CD4-positive, alpha-beta T cell treated with Interleukin-4 for 1 hour (primary cell): ENCODE measurements around the gene CHD5.
A peak's percentile ranks its signal among the peaks of the same experiment; 100 is the strongest.
"Not testable (repeated sequence)": the region's sequence is repeated elsewhere in the genome, so short reads cannot be mapped to it uniquely, and the experiment has no call there.

ENCODE experiments used
- DNase-seq, 2 donors: peaks; one replicate each; pipeline ENCODE4 v3.0.0-alpha.2; 2020 to 2022

Gene CHD5

DNA sequence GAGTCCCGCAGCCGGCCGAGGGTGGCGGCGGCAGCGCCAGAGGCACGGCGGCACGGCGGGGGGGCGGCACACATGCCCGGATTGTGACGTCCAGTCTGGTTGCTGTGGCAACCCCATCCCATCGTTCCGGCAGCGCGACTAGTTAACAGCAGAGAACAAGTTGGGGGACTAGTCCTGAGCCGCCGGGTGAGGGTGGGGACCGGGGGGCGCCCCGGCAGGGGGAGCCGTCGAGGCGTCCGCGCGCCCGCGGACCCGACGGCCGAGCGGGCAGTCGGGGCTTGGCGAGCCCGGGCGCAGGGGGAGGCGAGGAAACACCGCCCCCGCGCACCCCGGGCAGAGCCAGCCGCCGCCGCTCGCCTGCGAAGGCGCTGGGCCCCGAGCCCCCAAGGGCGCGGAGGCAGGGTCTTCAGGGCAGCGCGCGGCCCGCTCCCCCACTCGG, at the start of gene CHD5:
TSS of gene CHD5 (minus strand) at position 54 of the 439 bp plus-strand sequence. CDS start 298 bp downstream, outside the sequence.
- no peak for DNase-seq

GRCh38 chr1:6225651-6226050, 45.5 kb upstream of the CHD5 start:
- DNase-seq: no peak

DNA sequence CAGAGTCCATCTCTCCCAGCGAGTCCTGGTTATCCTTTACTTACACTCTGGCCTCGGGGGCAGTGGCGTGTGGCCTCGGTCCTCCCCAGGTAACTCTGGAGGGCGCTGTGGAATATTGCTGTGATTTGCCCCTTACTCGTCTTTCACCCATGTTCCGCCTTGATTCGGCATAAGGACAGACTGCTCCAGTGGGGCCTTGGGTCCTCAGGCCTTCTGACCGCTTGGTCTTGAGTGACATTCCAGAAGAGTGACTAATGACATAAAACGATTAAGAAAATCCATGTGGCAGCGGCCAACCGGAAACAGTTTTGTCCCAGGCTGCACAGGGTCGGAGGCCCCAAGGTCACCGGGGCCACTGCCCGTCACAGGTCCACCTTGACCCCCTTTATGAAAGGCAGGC, 44.6 kb upstream of the CHD5 start:
- DNase-seq: no peak

GRCh38 chr1:6223617-6224016, 43.5 kb upstream of the CHD5 start:
- DNase-seq: no peak

DNA sequence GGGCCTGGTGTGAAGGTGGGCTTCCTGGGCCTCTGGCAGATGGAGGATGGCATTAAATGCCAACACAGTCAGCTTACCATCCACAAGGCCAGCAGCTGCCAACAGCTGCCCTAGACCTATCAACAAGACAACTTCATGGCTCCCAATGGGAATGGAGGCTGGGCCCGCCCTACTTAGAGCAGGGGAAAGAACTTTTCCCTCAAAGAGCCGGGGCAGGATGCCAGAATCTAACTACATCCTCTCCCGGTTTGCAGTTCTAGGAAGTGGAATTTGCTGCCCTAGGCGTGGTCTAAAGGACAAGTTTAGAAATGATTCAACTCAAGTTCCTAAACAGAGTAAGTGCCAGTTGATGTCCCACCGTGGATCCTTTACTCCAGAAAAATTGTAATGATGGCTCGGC, 42.5 kb upstream of the CHD5 start:
- DNase-seq: no peak

DNA sequence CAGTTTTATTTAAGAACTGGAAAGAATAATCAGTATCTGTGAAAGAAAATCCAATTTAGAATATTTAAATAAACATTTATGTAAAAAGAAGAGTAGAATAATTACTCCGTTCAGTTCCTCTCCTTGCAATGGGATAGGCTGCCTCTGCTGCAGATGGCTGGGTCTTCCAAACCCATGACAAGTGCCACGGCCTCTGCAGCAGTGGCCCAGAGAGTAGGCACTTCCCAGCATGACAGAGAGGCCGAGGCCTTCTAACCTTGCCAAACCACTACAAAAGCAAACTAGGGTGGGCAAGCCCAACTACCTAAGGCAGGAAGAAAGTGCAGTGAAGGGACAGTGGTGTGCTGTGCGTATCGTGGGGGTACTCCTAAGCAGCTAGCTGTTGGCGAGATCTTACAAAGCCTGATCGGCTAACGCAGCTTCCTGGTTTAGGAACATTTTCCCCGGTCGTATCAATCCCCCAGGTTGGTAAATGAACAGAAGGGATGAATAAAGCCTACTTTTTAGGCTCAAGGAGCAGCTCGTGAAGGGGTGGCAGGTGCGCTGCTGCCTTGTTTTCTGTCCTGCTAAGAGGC, 41.2 kb upstream of the CHD5 start:
- no peak for DNase-seq

DNA sequence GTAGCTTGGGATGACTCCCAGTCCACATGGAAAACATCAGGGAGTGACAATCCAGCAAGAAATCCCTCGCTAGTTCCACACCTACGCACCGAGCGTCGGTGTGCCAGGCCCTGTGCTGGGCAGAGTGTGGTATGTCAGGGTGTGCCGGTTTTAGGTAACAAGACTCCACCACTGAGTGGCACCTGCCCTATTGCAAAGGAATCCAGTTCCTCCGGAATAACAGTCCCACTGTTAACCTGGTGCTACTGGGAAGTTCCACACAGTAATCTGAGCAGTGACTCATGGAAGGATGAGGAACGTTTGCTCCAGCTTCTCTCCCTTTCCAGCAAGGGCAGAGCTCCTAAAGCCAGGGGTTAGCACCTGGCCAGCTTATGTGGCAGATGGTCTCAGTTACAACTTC, 40.1 kb upstream of the CHD5 start:
- no peak for DNase-seq

GRCh38 chr1:6219641-6220040, 39.5 kb upstream of the CHD5 start:
- DNase-seq: not testable (repeated sequence)

DNA sequence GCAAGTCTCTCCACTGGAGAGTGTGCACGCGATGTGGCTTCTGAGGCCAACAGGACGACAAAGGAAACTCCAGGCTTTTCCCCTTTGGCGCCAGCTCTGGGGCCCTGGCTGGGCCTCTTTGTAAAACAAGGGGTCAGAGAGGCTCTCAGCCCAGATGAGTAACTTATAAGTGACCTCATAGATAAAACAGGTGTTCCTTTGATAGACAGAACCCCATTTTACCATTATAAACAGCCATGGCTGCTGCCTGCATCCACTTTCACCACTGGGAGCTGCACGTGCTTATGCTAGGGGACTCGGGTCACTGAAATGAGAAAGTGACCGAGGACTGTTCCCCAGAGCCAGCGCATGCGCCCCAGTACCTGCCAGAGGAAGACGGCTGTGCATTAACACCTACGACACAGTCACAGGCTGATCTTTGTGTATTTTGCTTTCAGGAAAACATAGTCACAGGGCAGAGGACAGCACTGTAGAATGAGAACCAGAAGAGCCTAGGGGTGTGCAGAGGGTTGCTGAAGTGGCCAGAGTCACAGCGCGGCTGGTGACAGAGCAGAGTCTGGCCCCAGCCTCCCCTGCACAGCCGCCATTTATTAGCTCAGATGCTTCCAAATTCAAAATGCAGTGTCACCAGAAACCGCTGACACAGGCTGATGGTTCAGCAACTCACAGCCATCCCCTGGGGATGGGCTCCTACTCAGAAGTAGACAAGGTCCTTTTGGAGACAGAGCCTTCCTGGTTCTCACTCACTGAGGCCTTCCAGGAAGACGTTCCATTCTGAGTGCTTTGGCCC, 38.4 kb upstream of the CHD5 start:
- no peak for DNase-seq

GRCh38 chr1:6212193-6212959, 32.3 kb upstream of the CHD5 start:
- no peak for DNase-seq

DNA sequence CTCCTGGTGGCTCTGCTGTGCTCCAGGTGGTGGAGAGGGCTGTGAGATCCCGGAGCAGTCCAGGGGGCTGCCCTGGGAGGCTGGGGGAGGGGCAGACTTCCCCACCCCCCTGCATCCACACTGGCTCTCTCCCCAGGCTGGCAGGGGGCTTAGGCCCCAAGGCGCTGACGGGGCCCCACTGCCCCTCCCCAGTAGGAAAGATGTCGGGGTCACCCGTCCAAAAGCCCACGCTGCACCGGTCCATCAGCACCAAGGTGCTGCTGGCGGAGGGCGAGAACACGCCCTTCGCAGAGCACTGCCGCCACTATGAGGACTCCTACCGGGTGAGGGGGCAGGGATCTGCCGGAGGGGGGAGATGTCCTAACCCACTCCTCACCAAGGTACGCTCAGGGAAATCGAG, 31.6 kb upstream of the CHD5 start:
- DNase-seq: no peak

DNA sequence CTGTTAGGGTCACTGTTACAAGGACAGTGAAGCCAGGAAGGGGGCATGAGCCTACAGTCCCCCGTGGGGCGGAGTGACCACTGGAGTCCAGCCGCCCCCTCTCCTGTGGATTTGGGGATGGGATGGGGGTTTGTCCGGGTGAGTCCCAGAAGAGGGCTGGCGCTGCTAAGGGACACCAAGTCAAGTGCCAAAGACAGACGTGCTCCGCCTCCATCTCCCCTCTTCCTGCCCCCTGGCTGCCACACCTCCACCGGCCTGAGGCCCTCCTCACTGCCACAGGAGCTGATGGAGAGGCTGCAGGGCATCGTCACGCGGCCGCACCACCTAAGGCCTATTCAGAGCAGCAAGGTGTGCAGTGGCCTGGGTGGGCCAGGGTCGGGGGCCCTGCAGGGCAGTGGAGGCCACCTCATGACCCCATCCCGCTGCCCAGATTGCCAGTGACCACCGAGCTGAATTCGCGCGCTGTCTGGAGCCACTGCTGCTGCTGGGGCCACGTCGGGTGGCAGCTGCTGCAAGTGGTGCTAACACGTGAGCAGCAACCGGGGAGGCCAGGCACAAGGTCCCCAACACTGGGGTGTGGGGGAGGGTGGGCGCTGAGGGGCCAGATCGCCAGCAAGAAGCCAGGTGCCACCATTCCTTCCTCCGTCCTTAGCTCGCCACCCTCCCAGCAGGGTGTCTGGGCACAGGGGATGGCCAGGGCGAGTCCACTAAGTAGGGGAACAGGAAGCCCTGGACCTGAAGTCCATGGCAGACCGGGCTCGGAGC, 30.7 kb upstream of the CHD5 start:
- DNase-seq: no peak

GRCh38 chr1:6209661-6210580, 29.8 kb upstream of the CHD5 start:
- DNase-seq: peak in 1 of 2 donors; percentile 18

GRCh38 chr1:6208723-6209660, 28.9 kb upstream of the CHD5 start:
- peak; percentile 27 to 33 for DNase-seq

DNA sequence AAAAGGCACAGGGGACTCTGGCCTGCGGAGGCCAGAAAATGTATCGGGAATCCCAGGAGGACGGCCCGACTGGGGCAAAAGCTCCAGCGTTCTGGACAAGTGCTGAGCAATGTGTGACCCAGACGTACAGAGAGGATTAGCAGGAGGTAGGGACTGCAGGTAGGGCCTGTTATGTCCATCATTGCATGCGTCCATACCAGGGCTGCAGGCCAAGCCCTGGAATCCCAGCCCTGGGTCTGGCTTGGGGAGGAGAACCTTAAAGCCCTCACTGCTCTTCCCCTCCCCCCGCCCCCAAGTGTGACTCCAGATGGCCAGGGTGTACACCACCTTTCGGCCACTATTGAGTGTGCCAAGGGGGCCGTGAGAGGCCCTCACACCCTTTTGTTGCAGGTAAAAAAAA, 27.8 kb upstream of the CHD5 start:
- no peak for DNase-seq

- no peak for DNase-seq
Observed at GRCh38 chr1:6207075-6207885, 27.2 kb upstream of the CHD5 start.

DNA sequence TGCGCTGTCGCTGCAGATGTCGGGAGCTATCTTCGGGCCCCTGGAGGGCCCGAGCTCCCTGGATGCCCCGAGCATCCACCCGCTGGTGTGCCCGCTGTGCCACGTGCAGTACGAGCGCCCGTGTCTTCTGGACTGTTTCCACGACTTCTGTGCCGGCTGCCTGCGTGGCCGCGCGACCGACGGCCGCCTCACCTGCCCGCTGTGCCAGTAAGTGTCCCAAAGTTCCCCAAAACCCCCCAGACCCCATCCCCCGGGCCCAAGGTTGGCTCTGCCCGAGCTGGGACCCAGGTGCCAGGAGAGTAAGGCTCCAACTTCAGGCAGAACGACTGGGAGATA, 26.4 kb upstream of the CHD5 start:
- DNase-seq: no peak

DNA sequence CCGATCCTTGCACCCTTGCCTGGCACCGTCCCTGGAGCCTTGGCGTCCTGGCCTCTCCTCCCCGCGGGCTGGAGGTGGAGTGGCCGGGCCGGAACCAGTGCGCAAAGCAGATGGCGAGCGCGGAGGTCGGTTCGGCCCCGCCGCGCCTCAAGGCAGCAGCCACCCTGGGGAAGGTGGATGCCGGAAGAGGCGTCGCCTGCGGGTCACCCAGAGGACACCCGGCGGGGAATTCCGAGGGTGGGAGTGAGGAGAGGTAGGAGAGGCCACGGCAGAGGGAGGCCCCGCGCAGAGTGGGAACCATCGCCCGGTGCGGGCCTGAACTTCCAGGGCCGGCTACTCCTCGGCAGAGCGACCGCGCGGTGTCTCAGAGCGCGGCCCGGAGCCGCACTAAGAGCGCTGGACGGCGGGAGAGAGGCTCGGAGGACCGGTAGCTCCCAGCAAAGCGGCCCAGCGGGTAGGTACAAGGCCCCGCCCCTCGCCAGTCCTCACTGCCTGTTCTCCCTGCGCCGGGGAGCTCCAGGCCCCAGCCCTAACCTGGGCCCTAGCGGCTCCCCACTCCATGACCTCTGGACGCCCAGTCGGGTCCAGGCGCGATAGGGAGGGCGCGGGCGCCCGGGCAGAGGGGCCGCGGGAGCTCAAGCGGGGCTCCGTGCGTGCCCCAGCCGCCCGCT, 25.9 kb upstream of the CHD5 start, which contains the start of gene RNF207:
TSS of gene RNF207 (plus strand) at position 271 of the 671 bp plus-strand sequence. CDS start 417 bp downstream, outside the sequence.
- DNase-seq: peak; percentile 39 to 69

DNA sequence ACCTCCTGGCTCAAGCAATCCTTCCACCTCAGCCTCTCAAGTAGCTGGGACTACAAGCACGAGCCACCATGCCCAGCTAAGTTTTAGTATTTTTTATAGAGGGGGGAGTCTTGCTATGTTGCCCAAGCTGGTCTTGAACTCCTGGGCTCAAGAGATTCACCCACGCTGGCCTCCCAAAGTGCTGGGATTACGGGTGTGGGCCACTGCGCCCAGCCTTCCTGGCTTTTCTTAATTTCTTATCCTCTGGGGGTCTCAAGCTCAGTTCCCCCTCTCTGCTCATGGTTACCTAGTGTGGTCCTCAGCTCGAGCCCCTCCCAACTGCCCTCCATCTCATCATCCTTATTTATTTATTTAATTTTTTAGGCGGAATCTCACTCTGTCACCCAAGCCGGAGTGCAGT, 22.1 kb upstream of the CHD5 start:
- DNase-seq: no peak
